ENCODE results near the gene ROBO1.

The ROBO1 gene

GRCh38 chr3:78863306-78864203 is 904.2 kb downstream of the ROBO1 start:
- no peak for DNase-seq

- DNase-seq, result no peak
Measured at GRCh38 chr3:78861156-78861555, 906.6 kb downstream of the ROBO1 start.

GRCh38 chr3:78860567-78860966 is 907.2 kb downstream of the ROBO1 start:
- no peak for DNase-seq

GRCh38 chr3:78858910-78859309 is 908.9 kb downstream of the ROBO1 start:
- no peak for DNase-seq

GRCh38 chr3:78858174-78858573 is 909.6 kb downstream of the ROBO1 start:
- no peak for DNase-seq

GRCh38 chr3:78857494-78858111 is 910.2 kb downstream of the ROBO1 start:
- DNase-seq, result no peak

- no peak for DNase-seq
Measured at GRCh38 chr3:78856164-78856563, 911.6 kb downstream of the ROBO1 start.

- no peak for DNase-seq
Measured at GRCh38 chr3:78855190-78855589, 912.6 kb downstream of the ROBO1 start.

- no peak for DNase-seq
Measured at GRCh38 chr3:78848392-78849288, 919.2 kb downstream of the ROBO1 start.

- no peak for DNase-seq
Measured at GRCh38 chr3:78847603-78848002, 920.2 kb downstream of the ROBO1 start.

GRCh38 chr3:78847203-78847602 is 920.6 kb downstream of the ROBO1 start:
- DNase-seq, result no peak

- DNase-seq, result no peak
Measured at GRCh38 chr3:78846718-78847117, 921.1 kb downstream of the ROBO1 start.

GRCh38 chr3:78845605-78846004 is 922.2 kb downstream of the ROBO1 start:
- no peak for DNase-seq

GRCh38 chr3:78844307-78844706 is 923.5 kb downstream of the ROBO1 start:
- DNase-seq, result no peak

GRCh38 chr3:78839693-78840092 is 928.1 kb downstream of the ROBO1 start:
- no peak for DNase-seq

- DNase-seq, result no peak
Measured at GRCh38 chr3:78838362-78838761, 929.4 kb downstream of the ROBO1 start.

- no peak for DNase-seq
Measured at GRCh38 chr3:78834910-78835309, 932.9 kb downstream of the ROBO1 start.

- no peak for DNase-seq
Measured at GRCh38 chr3:78832785-78833204, 935.0 kb downstream of the ROBO1 start.

GRCh38 chr3:78831446-78831972 is 936.3 kb downstream of the ROBO1 start:
- DNase-seq, result no peak

- DNase-seq, result no peak
Measured at GRCh38 chr3:78830470-78830869, 937.3 kb downstream of the ROBO1 start.

- no peak for DNase-seq
Measured at GRCh38 chr3:78827618-78828017, 940.2 kb downstream of the ROBO1 start.

GRCh38 chr3:78825858-78826215 is 942.0 kb downstream of the ROBO1 start:
- no peak for DNase-seq

All from SW 1271 (cell line).